OCI-LY7 (cell line): Measurements from ENCODE around the gene CDR2L. TPM values are rescaled to one million over a fixed set of nuclear protein-coding genes. Genes with fewer than 3 reads are reported as not detected.

ENCODE experiments used
- BruUV-seq: library from RNA; stranded (reverse); fragments of 400-500 nt; replicated peaks from 2 replicates; lab custom pipeline; 2021; lab: Mats Ljungman, UMichigan
- CTCF ChIA-PET: fragments of 300-600 bp; sonication (Branson Sonifier 250); formaldehyde crosslinking; loops from one replicate; lab custom pipeline; 2022; ENCODE audit warnings: antibody characterized with exemption; ENCODE audit not compliant: unreplicated experiment; lab: Charles Lee
- POLR2A ChIA-PET: fragments of 300-600 bp; sonication (Branson Sonifier 250); formaldehyde crosslinking; loops from one replicate; lab custom pipeline; 2022; ENCODE audit warnings: antibody characterized with exemption; lab: Charles Lee
- DNase-seq: peaks from one replicate; pipeline ENCODE4 v3.0.0-alpha.2; 2015; ENCODE audit warnings: low spot score
- H2AFZ ChIP-seq: fragments of 200-600 bp; sonication (generic), shearing (Covaris generic); 2 replicates; pipeline ENCODE4 v1.6.1; 2014; ENCODE audit warnings: mild to moderate bottlenecking, antibody characterized with exemption, low read length, moderate library complexity
- H3K27ac ChIP-seq: fragments of 200-600 bp; sonication (generic); 2 replicates; pipeline ENCODE4 v1.5.1; 2014; ENCODE audit warnings: mixed run types, low read depth, mild to moderate bottlenecking, moderate library complexity, low read length, inconsistent platforms; ENCODE audit not compliant: poor library complexity, severe bottlenecking
- H3K36me3 ChIP-seq: fragments of 200-600 bp; sonication (generic); 2 replicates; pipeline ENCODE4 v1.6.1; 2014; ENCODE audit warnings: mild to moderate bottlenecking, antibody characterized with exemption, low read length, moderate library complexity, mixed read lengths; ENCODE audit not compliant: insufficient read depth
- H3K4me1 ChIP-seq: fragments of 200-600 bp; sonication (generic); 2 replicates; pipeline ENCODE4 v1.5.1; 2014; ENCODE audit warnings: mild to moderate bottlenecking, low read length; ENCODE audit not compliant: insufficient read depth, poor library complexity, severe bottlenecking
- H3K4me2 ChIP-seq: fragments of 200-600 bp; sonication (generic); 2 replicates; pipeline ENCODE4 v1.6.1; 2014; ENCODE audit warnings: mild to moderate bottlenecking, low read length
- H3K4me3 ChIP-seq: fragments of 200-600 bp; sonication (generic); 2 replicates; pipeline ENCODE4 v1.5.1; 2014; ENCODE audit warnings: mild to moderate bottlenecking, low read depth, low read length; ENCODE audit not compliant: poor library complexity, severe bottlenecking
- H3K79me2 ChIP-seq: fragments of 200-600 bp; sonication (generic); 2 replicates; pipeline ENCODE4 v1.6.1; 2016; ENCODE audit warnings: low read depth, mild to moderate bottlenecking, low read length, moderate library complexity, mixed read lengths; ENCODE audit not compliant: insufficient read depth
- H3K9me2 ChIP-seq: fragments of 200-600 bp; sonication (generic); 2 replicates; pipeline ENCODE4 v1.6.1; 2016; ENCODE audit warnings: mild to moderate bottlenecking, low read length, mixed read lengths; ENCODE audit not compliant: insufficient read depth
- H3K9me3 ChIP-seq: fragments of 200-600 bp; sonication (generic); 2 replicates; pipeline ENCODE4 v1.6.1; 2014; ENCODE audit warnings: mild to moderate bottlenecking, mixed run types, low read length, mixed read lengths
- H4K20me1 ChIP-seq: fragments of 200-600 bp; sonication (generic); 2 replicates; pipeline ENCODE4 v1.6.1; 2014; ENCODE audit warnings: mild to moderate bottlenecking, antibody characterized with exemption, low read length, moderate library complexity, mixed read lengths; ENCODE audit not compliant: insufficient read depth
- CTCF ChIP-seq: fragments of 200-600 bp; sonication (generic); conservative IDR thresholded peaks from 2 replicates; pipeline ENCODE4 v1.5.1; 2014; ENCODE audit warnings: mild to moderate bottlenecking, antibody characterized with exemption, low read length, moderate library complexity, mixed read lengths
- EZH2phosphoT487 ChIP-seq: fragments of 200-600 bp; sonication (generic); IDR thresholded peaks from 2 replicates; pipeline ENCODE4 v1.6.1; 2018; ENCODE audit warnings: low read depth, borderline replicate concordance, mild to moderate bottlenecking, mixed run types, antibody characterized with exemption, low read length, moderate library complexity, mixed read lengths
- intact Hi-C: fragments of 100-400 bp; cut with micrococcal nuclease; formaldehyde crosslinking; loops from one replicate; pipeline ENCODE4 v1.10.0; 2022; ENCODE audit not compliant: unreplicated experiment
- total RNA-seq, 2 experiments: library from RNA; depleted of rRNA in 1 of 2; stranded (reverse); fragments of >200 nt in 1 of 2; shearing (Covaris generic) in 1 of 2; gene quantifications; 2 replicates each; pipeline ENCODE4 v1.2.3, GENCODE V29; 2014 to 2022

The CDR2L gene
- total RNA-seq, 2 experiments from 2014 or later = 0.49 to 0.79 TPM

- no peaks in the 10 kb centered on the region for H3K9me3 ChIP-seq
- no peak overlapping the region for H3K27ac ChIP-seq
- no peaks in the 10 kb centered on the region for H3K79me2 ChIP-seq
- H4K20me1 ChIP-seq = no peaks in the 10 kb centered on the region
- no peaks in the 10 kb centered on the region for H3K9me2 ChIP-seq
- ChIA-PET CTCF (interaction anchor here (1.4 kb wide), 1 partner anchor 15 kb away, joined by 3 read pairs; no protein-coding TSS in a partner anchor), POLR2A (no interaction called here)
- no peak overlapping the region for H2AFZ ChIP-seq
- no peak for DNase-seq
- TF ChIP-seq EZH2phosphoT487 (no peak), CTCF (no peak)
- H3K36me3 ChIP-seq = no peaks in the 10 kb centered on the region
- BruUV-seq = no TSS peak
- peaks cover 10% of the 10 kb centered on the region for H3K4me1 ChIP-seq
- intact Hi-C loops = no loop called here
- H3K4me2 ChIP-seq = no peak overlapping the region
- no peak overlapping the region for H3K4me3 ChIP-seq
Observed at GRCh38 chr17:74975943-74976342, 11.5 kb upstream of the CDR2L start.

DNA sequence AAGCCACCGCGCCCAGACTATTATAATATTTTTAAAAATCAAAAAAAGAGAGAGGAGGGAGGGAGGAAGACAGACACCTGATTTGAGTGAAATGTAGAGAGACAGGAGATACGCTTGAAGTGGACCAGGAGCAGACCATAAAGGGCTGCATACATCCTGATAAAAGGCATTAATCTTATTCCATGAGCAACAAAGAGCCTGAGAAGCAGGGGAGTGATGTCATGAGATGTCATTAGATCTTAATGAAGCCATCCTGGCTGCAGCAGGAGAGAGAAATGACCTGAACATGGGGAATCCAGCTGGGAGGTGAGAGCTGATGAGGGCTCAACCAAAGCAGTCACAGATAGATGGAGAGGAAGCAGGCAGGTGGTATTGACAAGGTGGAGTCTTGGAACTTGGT is 9.6 kb upstream of the CDR2L start:
- no TSS peak for BruUV-seq
- H3K79me2 ChIP-seq = no peaks in the 10 kb centered on the region

More for the DNA sequence above, 9.6 kb upstream of the CDR2L start:
- no peak for DNase-seq
- intact Hi-C loops = no loop called here
- Histone ChIP-seq H3K9me2 (no peaks in the 10 kb centered on the region), H2AFZ (no peak overlapping the region), H3K9me3 (no peaks in the 10 kb centered on the region), H3K4me3 (no peak overlapping the region), H3K36me3 (no peaks in the 10 kb centered on the region), H3K27ac (no peak overlapping the region), H4K20me1 (no peaks in the 10 kb centered on the region), H3K4me1 (peaks cover 14% of the 10 kb centered on the region), H3K4me2 (no peak overlapping the region)
- TF ChIP-seq EZH2phosphoT487 (no peak), CTCF (no peak)
- ChIA-PET POLR2A (no interaction called here), CTCF (no interaction called here)
